GM12878 (cell line): ENCODE results near the gene GNAZ. TPM values are rescaled to one million over a fixed set of nuclear protein-coding genes. Genes with fewer than 3 reads are reported as not detected.

Experiments
- ATF7 ChIP-seq: fragments of 450-650 bp; IDR thresholded peaks from 2 replicates; pipeline ENCODE4 v1.6.1; 2016; ENCODE audit warnings: low read depth, mild to moderate bottlenecking
- BHLHE40 ChIP-seq, 2 experiments: fragments of 450-650 bp in 1 of 2; IDR thresholded peaks; 2 replicates each; pipeline ENCODE4 v1.6.1; 2011 to 2017; ENCODE audit warnings: low read depth in 2 of 2, borderline replicate concordance in 1 of 2, improper control_type of control experiment in 1 of 2, low read length in 1 of 2, mild to moderate bottlenecking in 1 of 2
- CBFB ChIP-seq: IDR thresholded peaks from 2 replicates; pipeline ENCODE4 v1.6.1; 2016; ENCODE audit warnings: antibody characterized with exemption, low read depth
- CHD4 ChIP-seq: fragments of 200-600 bp; sonication (generic); IDR thresholded peaks from 2 replicates; pipeline ENCODE4 v1.6.1; 2016; ENCODE audit warnings: mild to moderate bottlenecking
- CTCF ChIP-seq, 3 experiments: IDR thresholded peaks in 2 of 3; conservative IDR thresholded peaks in 1 of 3; 2 replicates each; pipeline ENCODE4 v1.5.1; 2011; ENCODE audit warnings: low read depth in 3 of 3, low read length in 3 of 3, mild to moderate bottlenecking in 3 of 3, control low read depth in 2 of 3, moderate library complexity in 2 of 3, inconsistent platforms in 1 of 3, mixed read lengths in 1 of 3; ENCODE audit not compliant: control insufficient read depth in 2 of 3, insufficient read depth in 1 of 3; ENCODE audit errors: extremely low read depth in 1 of 3
- FOXM1 ChIP-seq: IDR thresholded peaks from 2 replicates; pipeline ENCODE4 v1.6.1; 2012; ENCODE audit warnings: low read depth, mild to moderate bottlenecking, inconsistent platforms, low read length, moderate library complexity
- GABPA ChIP-seq: IDR thresholded peaks from 2 replicates; pipeline ENCODE4 v1.6.1; 2014; ENCODE audit warnings: antibody characterized with exemption, low read depth, mild to moderate bottlenecking, inconsistent platforms
- KDM1A ChIP-seq: fragments of 200-600 bp; sonication (generic); IDR thresholded peaks from 2 replicates; pipeline ENCODE4 v1.6.1; 2016; ENCODE audit warnings: borderline replicate concordance
- REST ChIP-seq: IDR thresholded peaks from 2 replicates; pipeline ENCODE4 v1.6.1; 2012; ENCODE audit warnings: mild to moderate bottlenecking, low read depth, low read length
- RUNX3 ChIP-seq: IDR thresholded peaks from 2 replicates; pipeline ENCODE4 v1.6.1; 2012; ENCODE audit warnings: low read length, inconsistent platforms
- SKIL ChIP-seq: fragments of 450-650 bp; IDR thresholded peaks from 2 replicates; pipeline ENCODE4 v1.6.1; 2017; ENCODE audit warnings: mild to moderate bottlenecking, low read depth, inconsistent platforms; ENCODE audit not compliant: poor library complexity, severe bottlenecking
- SMARCA5 ChIP-seq: fragments of 450-650 bp; IDR thresholded peaks from 2 replicates; pipeline ENCODE4 v1.6.1; 2017; ENCODE audit warnings: mild to moderate bottlenecking
- SRF ChIP-seq, 2 experiments: IDR thresholded peaks; 2 replicates each; pipeline ENCODE4 v1.6.1; 2011; ENCODE audit warnings: low read depth in 2 of 2, low read length in 2 of 2, mild to moderate bottlenecking in 1 of 2, moderate library complexity in 1 of 2
- TAF1 ChIP-seq: IDR thresholded peaks from 2 replicates; pipeline ENCODE4 v1.6.1; 2011; ENCODE audit warnings: mild to moderate bottlenecking, low read depth, low read length, borderline replicate concordance
- TCF12 ChIP-seq: IDR thresholded peaks from 2 replicates; pipeline ENCODE4 v1.6.1; 2011; ENCODE audit warnings: low read depth, mild to moderate bottlenecking, low read length
- TCF3 ChIP-seq: IDR thresholded peaks from 2 replicates; pipeline ENCODE4 v1.6.1; 2012; ENCODE audit warnings: low read depth, mild to moderate bottlenecking, low read length, borderline replicate concordance; ENCODE audit not compliant: insufficient read depth
- YBX1 ChIP-seq: fragments of 450-650 bp; IDR thresholded peaks from 2 replicates; pipeline ENCODE4 v1.6.1; 2016; ENCODE audit warnings: antibody characterized with exemption
- ZNF622 ChIP-seq: fragments of 450-650 bp; IDR thresholded peaks from 2 replicates; pipeline ENCODE4 v1.6.1; 2017; ENCODE audit warnings: mild to moderate bottlenecking, inconsistent platforms
- ZSCAN29 ChIP-seq: fragments of 450-650 bp; IDR thresholded peaks from 2 replicates; pipeline ENCODE4 v1.6.1; 2017; ENCODE audit warnings: mild to moderate bottlenecking, moderate library complexity
- polyA plus RNA-seq, 11 experiments: library from polyadenylated mRNA; depleted of rRNA in 4 of 11; unstranded in 6 of 11; stranded (reverse) in 5 of 11; fragments of >200 nt; fragmentation: Nextera tagmentation in 4 of 11; fragmentation: Illumina TruSeq in 1 of 11; extraction: Ambion mirVana in 4 of 11; extraction: Trizol in 1 of 11; gene quantifications; 1 replicate in 1 of 11; 2 replicates in 10 of 11; pipeline versions ENCODE4 v1.2.1 to v1.2.3, GENCODE V29; 2011 to 2016; ENCODE audit warnings: inconsistent platforms in 2 of 11, missing spikeins in 2 of 11, low read depth in 1 of 11
- total RNA-seq, 4 experiments: library from RNA; depleted of rRNA in 3 of 4; stranded (reverse); fragments of >200 nt in 3 of 4; fragmentation: Illumina TruSeq in 1 of 4; extraction: Trizol in 1 of 4; gene quantifications; 2 replicates each; pipeline versions ENCODE4 v1.2.1 to v1.2.3, GENCODE V29; 2013 to 2021
- TF ChIP-seq, protein P1 (sequence below): fragments of 450-650 bp; formaldehyde crosslinking; IDR thresholded peaks from 2 replicates; pipeline ENCODE4 v1.4.0; 2022; ENCODE audit warnings: mild to moderate bottlenecking, moderate library complexity

The GNAZ gene
- total and polyA plus RNA-seq, 10 of the 15 experiments (the other 5 are each of a cell fraction or from before 2014, with no cell fraction given) = 0.09 to 1.0 (median 0.44) TPM; not detected in 1

- TF ChIP-seq TAF1 (no peak), SMARCA5 (no peak), CHD4 (no peak), SKIL (peak; percentile 69), CTCF (IDR thresholded peaks at IDR 0.05 in 2 of 3, conservative IDR thresholded peaks at IDR 0.05 in 1 of 3; ENCODE audit: control insufficient read depth in 2 of 3, extremely low read depth in 1 of 3, insufficient read depth in 1 of 3, low read depth in 3 of 3, low read length in 3 of 3) (no peak), TCF3 (no peak; the same call in 1 of the 2 replicates), KDM1A (no peak), TCF12 (peak; percentile 67; the same call in 1 of the 2 replicates), ZNF622 (no peak), FOXM1 (no peak), SRF (IDR thresholded peaks at IDR 0.05; ENCODE audit: low read depth in 2 of 2, low read length in 2 of 2) (no peak), ZSCAN29 (no peak), CBFB (no peak), YBX1 (no peak), RUNX3 (0 out of 2 replicates have a peak, but pooled peaks have one; percentile 19), BHLHE40 (IDR thresholded peaks at IDR 0.05; ENCODE audit: borderline replicate concordance in 1 of 2, low read depth in 2 of 2, low read length in 1 of 2) (peak; percentile 77 to 90; a peak in 3 of 4 replicates), REST (no peak), GABPA (no peak), ATF7 (peak; percentile 81)
- TF ChIP-seq, protein P1, sequence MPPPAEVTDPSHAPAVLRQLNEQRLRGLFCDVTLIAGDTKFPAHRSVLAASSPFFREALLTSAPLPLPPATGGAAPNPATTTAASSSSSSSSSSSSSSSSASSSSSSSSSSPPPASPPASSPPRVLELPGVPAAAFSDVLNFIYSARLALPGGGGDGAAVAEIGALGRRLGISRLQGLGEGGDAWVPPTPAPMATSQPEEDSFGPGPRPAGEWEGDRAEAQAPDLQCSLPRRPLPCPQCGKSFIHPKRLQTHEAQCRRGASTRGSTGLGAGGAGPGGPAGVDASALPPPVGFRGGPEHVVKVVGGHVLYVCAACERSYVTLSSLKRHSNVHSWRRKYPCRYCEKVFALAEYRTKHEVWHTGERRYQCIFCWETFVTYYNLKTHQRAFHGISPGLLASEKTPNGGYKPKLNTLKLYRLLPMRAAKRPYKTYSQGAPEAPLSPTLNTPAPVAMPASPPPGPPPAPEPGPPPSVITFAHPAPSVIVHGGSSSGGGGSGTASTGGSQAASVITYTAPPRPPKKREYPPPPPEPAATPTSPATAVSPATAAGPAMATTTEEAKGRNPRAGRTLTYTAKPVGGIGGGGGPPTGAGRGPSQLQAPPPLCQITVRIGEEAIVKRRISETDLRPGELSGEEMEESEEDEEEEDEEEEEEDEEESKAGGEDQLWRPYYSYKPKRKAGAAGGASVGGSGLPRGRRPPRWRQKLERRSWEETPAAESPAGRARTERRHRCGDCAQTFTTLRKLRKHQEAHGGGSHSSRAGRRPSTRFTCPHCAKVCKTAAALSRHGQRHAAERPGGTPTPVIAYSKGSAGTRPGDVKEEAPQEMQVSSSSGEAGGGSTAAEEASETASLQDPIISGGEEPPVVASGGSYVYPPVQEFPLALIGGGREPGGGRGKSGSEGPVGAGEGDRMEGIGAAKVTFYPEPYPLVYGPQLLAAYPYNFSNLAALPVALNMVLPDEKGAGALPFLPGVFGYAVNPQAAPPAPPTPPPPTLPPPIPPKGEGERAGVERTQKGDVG = no peak
Observed at GRCh38 chr22:23054531-23055257, 15.6 kb upstream of the GNAZ start (continued).
